SK-N-SH (cell line): ENCODE results near the gene MYO5C. TPM values are rescaled to one million over a fixed set of nuclear protein-coding genes. Genes with fewer than 3 reads are reported as not detected.

Source experiments
- CTCF ChIA-PET: fragments of 300-600, 350-600 bp; formaldehyde crosslinking; extraction: SDS; loops from one replicate; lab custom pipeline; 2021; lab: Yijun Ruan, JAX
- POLR2A ChIA-PET: fragments of 350-600 bp; sonication (Branson Sonifier 250); formaldehyde crosslinking; extraction: SDS; loops from one replicate; lab custom pipeline; 2020; ENCODE audit warnings: antibody characterized with exemption, inconsistent platforms; lab: Yijun Ruan, JAX
- DNase-seq: peaks from one replicate; pipeline ENCODE4 v3.0.0; 2012
- H2AFZ ChIP-seq: fragments of 200-600 bp; sonication (generic); 2 replicates; pipeline ENCODE4 v1.8.1; 2016; ENCODE audit warnings: antibody characterized with exemption, mild to moderate bottlenecking, low read depth
- H3F3A ChIP-seq: fragments of 200-600 bp; sonication (generic); replicated peaks from 2 replicates; pipeline ENCODE3; 2016; ENCODE audit warnings: antibody characterized with exemption, mild to moderate bottlenecking; ENCODE audit not compliant: insufficient read depth
- H3K27ac ChIP-seq, 2 experiments: fragments of 200-500 bp in 1 of 2; fragments of 200-600 bp in 1 of 2; sonication (Bioruptor generic) in 1 of 2; sonication (generic), shearing (Covaris generic) in 1 of 2; 2 replicates each; pipeline versions ENCODE4 v1.5.1 to v1.6.1; 2014 to 2016; ENCODE audit warnings: low read depth in 2 of 2, inconsistent platforms in 1 of 2, low read length in 1 of 2, mild to moderate bottlenecking in 1 of 2, mixed read lengths in 1 of 2
- H3K27me3 ChIP-seq: fragments of 200-600 bp; sonication (generic), shearing (Covaris generic); 2 replicates; pipeline ENCODE4 v1.6.1; 2016; ENCODE audit warnings: mixed run types; ENCODE audit not compliant: insufficient read depth
- H3K36me3 ChIP-seq, 2 experiments: fragments of 200-500 bp in 1 of 2; fragments of 200-600 bp in 1 of 2; sonication (Bioruptor generic) in 1 of 2; sonication (generic) in 1 of 2; replicated peaks in 1 of 2; 2 replicates each; pipeline versions ENCODE3 to v1.5.1; 2014 to 2016; ENCODE audit warnings: low read length in 1 of 2, mild to moderate bottlenecking in 1 of 2; ENCODE audit not compliant: insufficient read depth in 2 of 2, control insufficient read depth in 1 of 2
- H3K4me1 ChIP-seq, 2 experiments: fragments of 200-500 bp in 1 of 2; fragments of 200-600 bp in 1 of 2; sonication (Bioruptor generic) in 1 of 2; sonication (generic), shearing (Covaris generic) in 1 of 2; 2 replicates each; pipeline versions ENCODE4 v1.5.1 to v1.6.1; 2014 to 2016; ENCODE audit warnings: low read depth in 1 of 2, low read length in 1 of 2, mixed run types in 1 of 2; ENCODE audit not compliant: insufficient read depth in 2 of 2, control insufficient read depth in 1 of 2
- H3K4me2 ChIP-seq: fragments of 200-600 bp; sonication (generic), shearing (Covaris generic); 2 replicates; pipeline ENCODE4 v1.6.1; 2017; ENCODE audit warnings: mixed run types
- H3K4me3 ChIP-seq, 2 experiments: fragments of 200-500 bp in 1 of 2; fragments of 200-600 bp in 1 of 2; sonication (Bioruptor generic) in 1 of 2; sonication (generic), shearing (Covaris generic) in 1 of 2; 2 replicates each; pipeline versions ENCODE4 v1.5.1 to v1.8.1; 2014 to 2016; ENCODE audit warnings: low read depth in 2 of 2, inconsistent platforms in 1 of 2, low read length in 1 of 2, mild to moderate bottlenecking in 1 of 2, mixed read lengths in 1 of 2, moderate library complexity in 1 of 2
- H3K79me2 ChIP-seq: fragments of 200-600 bp; sonication (generic); 2 replicates; pipeline ENCODE4 v1.8.1; 2017; ENCODE audit warnings: mild to moderate bottlenecking; ENCODE audit not compliant: insufficient read depth
- H3K9ac ChIP-seq: fragments of 200-600 bp; sonication (generic); 2 replicates; pipeline ENCODE4 v1.6.1; 2017; ENCODE audit warnings: mixed run types
- H3K9me2 ChIP-seq: fragments of 200-600 bp; sonication (generic); 2 replicates; pipeline ENCODE4 v1.6.1; 2017; ENCODE audit warnings: mixed run types
- H3K9me3 ChIP-seq: fragments of 200-600 bp; sonication (generic); 2 replicates; pipeline ENCODE4 v1.6.1; 2017; ENCODE audit warnings: mixed run types, mild to moderate bottlenecking, moderate library complexity
- H4K20me1 ChIP-seq: fragments of 200-600 bp; sonication (generic); 2 replicates; pipeline ENCODE4 v1.6.1; 2017; ENCODE audit warnings: mild to moderate bottlenecking, mixed run types; ENCODE audit not compliant: insufficient read depth
- GATA2 ChIP-seq: sonication (generic); formaldehyde crosslinking; IDR thresholded peaks from 2 replicates; pipeline ENCODE4 v1.5.0; 2020; ENCODE audit warnings: mild to moderate bottlenecking, missing genetic modification reagents
- IRF3 ChIP-seq: fragments of 150-350 bp; IDR thresholded peaks from 2 replicates; pipeline ENCODE4 v1.6.1; 2016; ENCODE audit warnings: mild to moderate bottlenecking, low read depth, low read length
- RXRA ChIP-seq: IDR thresholded peaks from 2 replicates; pipeline ENCODE4 v1.4.0; 2012; ENCODE audit warnings: low read depth, mild to moderate bottlenecking, borderline replicate concordance
- SIN3A ChIP-seq: IDR thresholded peaks from 2 replicates; pipeline ENCODE4 v1.6.1; 2012; ENCODE audit warnings: low read depth, mild to moderate bottlenecking, low read length, moderate library complexity, borderline replicate concordance
- WGBS: methylation state at CpG from one replicate; pipeline ENCODE4 v1.1.6; 2017; ENCODE audit warnings: low lambda C conversion rate; 5-methylcytosine and 5-hydroxymethylcytosine counted together
- polyA plus RNA-seq, 3 experiments: library from polyadenylated mRNA; depleted of rRNA; stranded (reverse); fragments of >200 nt; gene quantifications; 2 replicates each; pipeline ENCODE4 v1.2.3, GENCODE V29; 2012
- TF ChIP-seq, protein P1 (sequence below): IDR thresholded peaks from 2 replicates; pipeline ENCODE4 v1.6.1; 2012; ENCODE audit warnings: mild to moderate bottlenecking, low read depth, low read length, moderate library complexity
- TF ChIP-seq, protein P2 (sequence below): IDR thresholded peaks from 2 replicates; pipeline ENCODE4 v1.4.0; 2012; ENCODE audit warnings: low read depth

The MYO5C gene
- polyA plus RNA-seq, 1 of the 3 experiments (the other 2 are of a cell fraction), result 0.99 TPM

- TF ChIP-seq, protein P1, sequence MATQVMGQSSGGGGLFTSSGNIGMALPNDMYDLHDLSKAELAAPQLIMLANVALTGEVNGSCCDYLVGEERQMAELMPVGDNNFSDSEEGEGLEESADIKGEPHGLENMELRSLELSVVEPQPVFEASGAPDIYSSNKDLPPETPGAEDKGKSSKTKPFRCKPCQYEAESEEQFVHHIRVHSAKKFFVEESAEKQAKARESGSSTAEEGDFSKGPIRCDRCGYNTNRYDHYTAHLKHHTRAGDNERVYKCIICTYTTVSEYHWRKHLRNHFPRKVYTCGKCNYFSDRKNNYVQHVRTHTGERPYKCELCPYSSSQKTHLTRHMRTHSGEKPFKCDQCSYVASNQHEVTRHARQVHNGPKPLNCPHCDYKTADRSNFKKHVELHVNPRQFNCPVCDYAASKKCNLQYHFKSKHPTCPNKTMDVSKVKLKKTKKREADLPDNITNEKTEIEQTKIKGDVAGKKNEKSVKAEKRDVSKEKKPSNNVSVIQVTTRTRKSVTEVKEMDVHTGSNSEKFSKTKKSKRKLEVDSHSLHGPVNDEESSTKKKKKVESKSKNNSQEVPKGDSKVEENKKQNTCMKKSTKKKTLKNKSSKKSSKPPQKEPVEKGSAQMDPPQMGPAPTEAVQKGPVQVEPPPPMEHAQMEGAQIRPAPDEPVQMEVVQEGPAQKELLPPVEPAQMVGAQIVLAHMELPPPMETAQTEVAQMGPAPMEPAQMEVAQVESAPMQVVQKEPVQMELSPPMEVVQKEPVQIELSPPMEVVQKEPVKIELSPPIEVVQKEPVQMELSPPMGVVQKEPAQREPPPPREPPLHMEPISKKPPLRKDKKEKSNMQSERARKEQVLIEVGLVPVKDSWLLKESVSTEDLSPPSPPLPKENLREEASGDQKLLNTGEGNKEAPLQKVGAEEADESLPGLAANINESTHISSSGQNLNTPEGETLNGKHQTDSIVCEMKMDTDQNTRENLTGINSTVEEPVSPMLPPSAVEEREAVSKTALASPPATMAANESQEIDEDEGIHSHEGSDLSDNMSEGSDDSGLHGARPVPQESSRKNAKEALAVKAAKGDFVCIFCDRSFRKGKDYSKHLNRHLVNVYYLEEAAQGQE, result no peak
- no peak for TF ChIP-seq SIN3A
- TF ChIP-seq, protein P2, sequence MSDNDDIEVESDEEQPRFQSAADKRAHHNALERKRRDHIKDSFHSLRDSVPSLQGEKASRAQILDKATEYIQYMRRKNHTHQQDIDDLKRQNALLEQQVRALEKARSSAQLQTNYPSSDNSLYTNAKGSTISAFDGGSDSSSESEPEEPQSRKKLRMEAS, result no peak
These were observed 140.4 kb downstream of the MYO5C start (continued) for GRCh38 chr15:52154896-52155865.

DNA sequence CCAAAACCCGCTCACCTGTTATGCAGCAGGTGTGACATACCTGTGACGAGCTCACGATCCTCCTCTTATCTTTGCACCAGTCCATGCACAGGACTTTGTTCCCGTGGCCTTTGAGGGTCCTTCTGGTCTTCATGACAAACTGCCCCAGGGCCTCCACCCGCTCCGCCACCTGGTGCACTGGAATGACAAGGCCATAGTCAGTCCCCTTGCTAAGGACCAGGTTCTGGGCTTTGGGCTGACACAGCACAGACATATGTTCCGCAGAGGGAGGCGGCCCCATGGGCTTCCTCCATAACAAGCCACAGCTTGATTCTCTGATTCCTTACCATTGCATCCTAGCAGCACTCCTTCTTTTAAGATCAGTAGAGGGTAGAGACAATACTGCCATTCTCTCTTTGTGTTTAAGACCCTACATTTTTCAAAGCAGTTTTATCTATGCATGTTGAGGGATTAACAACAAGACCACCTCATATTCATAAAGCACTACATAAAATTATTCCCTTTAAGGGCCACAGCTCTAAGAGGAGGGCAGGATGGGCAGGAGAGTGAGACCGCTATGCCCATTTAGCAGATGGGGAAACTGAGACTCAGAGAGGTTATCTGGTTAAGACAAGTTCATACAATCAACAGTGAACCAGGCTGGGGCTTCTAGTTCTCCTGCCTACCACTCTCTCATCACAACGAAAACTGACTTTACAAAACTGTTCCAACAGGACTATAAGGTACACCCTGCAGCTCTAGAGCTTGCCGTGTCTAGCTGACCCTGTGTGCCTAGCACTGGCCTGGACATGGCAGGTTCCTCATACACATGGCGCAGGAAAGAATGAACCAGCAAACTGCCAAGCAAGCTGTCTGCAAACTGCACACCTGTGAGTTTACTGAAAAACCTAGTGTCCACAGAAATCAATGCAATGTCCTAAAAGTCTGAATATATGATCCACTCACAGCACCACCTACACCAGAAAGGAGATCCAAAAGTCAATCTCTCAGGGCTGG, 141.4 kb downstream of the MYO5C start:
- H3K4me2 ChIP-seq, result no peak overlapping the region
- no peak overlapping the region for H3K9ac ChIP-seq
- CTCF ChIA-PET, result interaction anchor here (0.6 to 1.9 kb wide), 7 partner anchors 7 to 504 kb away, joined by 3 to 7 read pairs (median 4); no protein-coding TSS in a partner anchor
- POLR2A ChIA-PET, result no interaction called here
- no peaks in the 10 kb centered on the region for H3K27me3 ChIP-seq
- TF ChIP-seq GATA2, result no peak
- TF ChIP-seq IRF3, result no peak
- no peak for TF ChIP-seq RXRA
- TF ChIP-seq, all 33 proteins: peak for 0
- no peaks in the 10 kb centered on the region for H3K9me2 ChIP-seq
- peaks cover under 1% of the 10 kb centered on the region for H3F3A ChIP-seq
- no peaks in the 10 kb centered on the region for H4K20me1 ChIP-seq
- peaks cover 7% of the 10 kb centered on the region; the same call in 1 of the 2 replicates for H3K79me2 ChIP-seq
- no peak overlapping the region for H2AFZ ChIP-seq
- WGBS, result 93% methylated on average over 11 of the region's 12 CpGs
- DNase-seq, result no peak
- H3K36me3 ChIP-seq, result peaks cover 13 to 20% of the 10 kb centered on the region in 2 experiments
- no peak overlapping the region for H3K4me3 ChIP-seq
- H3K4me1 ChIP-seq, result no peaks in the 10 kb centered on the region
- no peaks in the 10 kb centered on the region for H3K9me3 ChIP-seq
- H3K27ac ChIP-seq, result no peak overlapping the region
